ENCODE measurements around the gene BARX1. TPM values are rescaled to one million over a fixed set of nuclear protein-coding genes. Genes with fewer than 3 reads are reported as not detected.

Gene BARX1
- polyA plus RNA-seq, 3 donors, result not detected

GRCh38 chr9:93990448-93990847, 35.3 kb upstream of the BARX1 start:
- Histone ChIP-seq H3K9me3 (replicated peaks in 1 of 2; ENCODE audit: control insufficient read depth in 1 of 2, insufficient read depth in 1 of 2, low read length in 2 of 2) (peaks cover 13 to 24% of the 10 kb centered on the region in 2 donors), H3K36me3 (replicated peaks in 1 of 2; ENCODE audit: control insufficient read depth in 1 of 2, insufficient read depth in 2 of 2, low read length in 2 of 2) (no peaks in the 10 kb centered on the region), H3K79me2 (ENCODE audit: insufficient read depth, low read length) (no peaks in the 10 kb centered on the region), H3K27me3 (ENCODE audit: control insufficient read depth in 2 of 2, insufficient read depth in 2 of 2, low read length in 2 of 2) (peaks cover 4 to 11% of the 10 kb centered on the region in 2 donors), H4K20me1 (ENCODE audit: insufficient read depth, low read length) (no peaks in the 10 kb centered on the region), H3K27ac (ENCODE audit: low read depth in 1 of 2, low read length in 2 of 2) (no peak overlapping the region), H3K4me1 (ENCODE audit: control insufficient read depth in 1 of 2, insufficient read depth in 2 of 2, low read length in 2 of 2) (no peaks in the 10 kb centered on the region), H3K4me2 (replicated peaks; ENCODE audit: extremely low read depth, low read length, poor library complexity, severe bottlenecking) (no peak overlapping the region), H2AFZ (ENCODE audit: insufficient read depth, low read depth, low read length, poor library complexity, severe bottlenecking) (no peak overlapping the region), H3K9ac (ENCODE audit: insufficient read depth, low read length, poor library complexity, severe bottlenecking) (no peak overlapping the region), H3K4me3 (replicated peaks in 1 of 3; ENCODE audit: low read depth in 2 of 3, low read length in 3 of 3) (no peak overlapping the region)
- H3K4me3 Mint-ChIP-seq, result no peak overlapping the region
- DNase-seq, result no peak
- no peaks in the 10 kb centered on the region for H3K4me1 Mint-ChIP-seq
- H3K27me3 Mint-ChIP-seq (ENCODE audit: low read depth in 3 of 3), result peaks cover 5 to 28% (median 12%) of the 10 kb centered on the region in 3 donors
- no peak overlapping the region for H3K27ac Mint-ChIP-seq
- intact Hi-C loops (cut with micrococcal nuclease), result no loop called here
- peaks cover 16 to 54% (median 24%) of the 10 kb centered on the region in 7 donors for H3K9me3 Mint-ChIP-seq
- H3K36me3 Mint-ChIP-seq, result no peaks in the 10 kb centered on the region
- TF ChIP-seq, protein P1, sequence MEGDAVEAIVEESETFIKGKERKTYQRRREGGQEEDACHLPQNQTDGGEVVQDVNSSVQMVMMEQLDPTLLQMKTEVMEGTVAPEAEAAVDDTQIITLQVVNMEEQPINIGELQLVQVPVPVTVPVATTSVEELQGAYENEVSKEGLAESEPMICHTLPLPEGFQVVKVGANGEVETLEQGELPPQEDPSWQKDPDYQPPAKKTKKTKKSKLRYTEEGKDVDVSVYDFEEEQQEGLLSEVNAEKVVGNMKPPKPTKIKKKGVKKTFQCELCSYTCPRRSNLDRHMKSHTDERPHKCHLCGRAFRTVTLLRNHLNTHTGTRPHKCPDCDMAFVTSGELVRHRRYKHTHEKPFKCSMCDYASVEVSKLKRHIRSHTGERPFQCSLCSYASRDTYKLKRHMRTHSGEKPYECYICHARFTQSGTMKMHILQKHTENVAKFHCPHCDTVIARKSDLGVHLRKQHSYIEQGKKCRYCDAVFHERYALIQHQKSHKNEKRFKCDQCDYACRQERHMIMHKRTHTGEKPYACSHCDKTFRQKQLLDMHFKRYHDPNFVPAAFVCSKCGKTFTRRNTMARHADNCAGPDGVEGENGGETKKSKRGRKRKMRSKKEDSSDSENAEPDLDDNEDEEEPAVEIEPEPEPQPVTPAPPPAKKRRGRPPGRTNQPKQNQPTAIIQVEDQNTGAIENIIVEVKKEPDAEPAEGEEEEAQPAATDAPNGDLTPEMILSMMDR (IDR thresholded peaks at IDR 0.05), result no peak

DNA sequence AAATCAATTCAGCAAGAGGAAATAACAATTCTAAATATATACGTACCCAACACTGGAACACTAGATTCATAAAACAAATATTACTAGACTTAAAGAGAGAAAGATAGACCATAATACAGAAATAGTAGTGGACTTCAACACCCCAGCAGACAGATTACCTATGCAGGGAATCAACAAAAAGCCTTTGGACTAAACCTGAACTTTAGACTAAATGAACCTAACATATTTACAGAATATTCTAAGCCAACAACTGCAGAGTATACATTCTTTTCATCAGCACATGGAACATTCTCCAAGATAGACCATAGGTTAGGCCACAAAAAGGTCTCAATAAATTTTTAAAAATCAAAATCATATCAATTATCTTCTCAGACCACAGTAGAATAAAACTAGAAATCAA, 32.9 kb upstream of the BARX1 start:
- no CpG with 5 or more reads among the region's 1 CpG for WGBS (ENCODE audit: insufficient coverage)
- H3K27ac ChIP-seq (ENCODE audit: low read depth in 1 of 2, low read length in 2 of 2), result no peak overlapping the region
- Mint-ChIP-seq H3K4me3 (no peak overlapping the region), H3K4me1 (no peaks in the 10 kb centered on the region), H3K27me3 (ENCODE audit: low read depth in 3 of 3) (peaks cover 3 to 18% (median 3%) of the 10 kb centered on the region in 3 donors), H3K36me3 (no peaks in the 10 kb centered on the region), H3K9me3 (peaks cover 17 to 56% (median 26%) of the 10 kb centered on the region in 7 donors), H3K27ac (no peak overlapping the region)
- no peaks in the 10 kb centered on the region for H3K36me3 ChIP-seq (replicated peaks in 1 of 2; ENCODE audit: control insufficient read depth in 1 of 2, insufficient read depth in 2 of 2, low read length in 2 of 2)
- no peaks in the 10 kb centered on the region for H3K79me2 ChIP-seq (ENCODE audit: insufficient read depth, low read length)
- no peak for DNase-seq
- intact Hi-C loops (cut with micrococcal nuclease), result no loop called here
- no peak overlapping the region for H3K4me2 ChIP-seq (replicated peaks; ENCODE audit: extremely low read depth, low read length, poor library complexity, severe bottlenecking)
- no peak overlapping the region for H3K9ac ChIP-seq (ENCODE audit: insufficient read depth, low read length, poor library complexity, severe bottlenecking)
- H3K9me3 ChIP-seq (replicated peaks in 1 of 2; ENCODE audit: control insufficient read depth in 1 of 2, insufficient read depth in 1 of 2, low read length in 2 of 2), result peaks cover 13 to 24% of the 10 kb centered on the region in 2 donors
- H3K27me3 ChIP-seq (ENCODE audit: control insufficient read depth in 2 of 2, insufficient read depth in 2 of 2, low read length in 2 of 2), result peaks cover 0 to 2% of the 10 kb centered on the region in 2 donors
- H3K4me1 ChIP-seq (ENCODE audit: control insufficient read depth in 1 of 2, insufficient read depth in 2 of 2, low read length in 2 of 2), result no peaks in the 10 kb centered on the region
- H2AFZ ChIP-seq (ENCODE audit: insufficient read depth, low read depth, low read length, poor library complexity, severe bottlenecking), result no peak overlapping the region
- TF ChIP-seq, protein P1 (IDR thresholded peaks at IDR 0.05), result no peak
- no peaks in the 10 kb centered on the region for H4K20me1 ChIP-seq (ENCODE audit: insufficient read depth, low read length)
- H3K4me3 ChIP-seq (replicated peaks in 1 of 3; ENCODE audit: low read depth in 2 of 3, low read length in 3 of 3), result no peak overlapping the region
